Measurements from ENCODE around the gene AGPAT2.

Gene AGPAT2

GRCh38 chr9:136686794-136687711, at the start of gene AGPAT2:
TSS of gene AGPAT2 (minus strand) at chr9:136687457. CDS start at chr9:136687357, 100 bp downstream.
- DNase-seq (ENCODE audit: low read depth) = peak; percentile 45

- no peak for DNase-seq (ENCODE audit: low read depth)
Measured at GRCh38 chr9:136735812-136736480, 48.7 kb upstream of the AGPAT2 start.

- DNase-seq (ENCODE audit: low read depth) = no peak
Measured at GRCh38 chr9:136734837-136735496, 47.7 kb upstream of the AGPAT2 start.

DNA sequence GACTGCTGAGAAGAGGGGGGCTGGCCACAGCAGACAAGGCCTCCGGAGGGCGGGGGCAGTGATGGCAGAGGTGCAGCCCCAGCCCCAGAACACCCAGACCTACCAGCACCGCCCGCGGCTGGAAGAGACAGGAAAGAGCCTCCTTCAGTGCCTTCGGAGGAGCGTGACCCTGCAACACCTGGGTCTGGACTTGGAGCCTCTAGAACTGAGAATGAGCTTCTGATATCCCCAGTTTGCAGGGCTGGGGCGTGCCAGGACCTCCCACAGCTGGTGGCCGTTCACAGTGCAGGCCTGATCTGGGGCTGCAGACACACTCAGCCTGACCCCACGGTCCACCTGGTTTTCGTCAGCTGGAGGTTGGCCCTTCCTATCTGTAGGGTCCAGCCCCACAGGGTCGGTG, 46.4 kb upstream of the AGPAT2 start:
- no peak for DNase-seq (ENCODE audit: low read depth)

GRCh38 chr9:136732444-136733178, 45.4 kb upstream of the AGPAT2 start:
- DNase-seq (ENCODE audit: low read depth) = no peak

- DNase-seq (ENCODE audit: low read depth) = no peak
Measured at GRCh38 chr9:136729926-136730325, 42.7 kb upstream of the AGPAT2 start.

- DNase-seq (ENCODE audit: low read depth) = no peak
Measured at GRCh38 chr9:136729144-136729543, 41.9 kb upstream of the AGPAT2 start.

- no peak for DNase-seq (ENCODE audit: low read depth)
Measured at GRCh38 chr9:136728548-136729123, 41.4 kb upstream of the AGPAT2 start.

DNA sequence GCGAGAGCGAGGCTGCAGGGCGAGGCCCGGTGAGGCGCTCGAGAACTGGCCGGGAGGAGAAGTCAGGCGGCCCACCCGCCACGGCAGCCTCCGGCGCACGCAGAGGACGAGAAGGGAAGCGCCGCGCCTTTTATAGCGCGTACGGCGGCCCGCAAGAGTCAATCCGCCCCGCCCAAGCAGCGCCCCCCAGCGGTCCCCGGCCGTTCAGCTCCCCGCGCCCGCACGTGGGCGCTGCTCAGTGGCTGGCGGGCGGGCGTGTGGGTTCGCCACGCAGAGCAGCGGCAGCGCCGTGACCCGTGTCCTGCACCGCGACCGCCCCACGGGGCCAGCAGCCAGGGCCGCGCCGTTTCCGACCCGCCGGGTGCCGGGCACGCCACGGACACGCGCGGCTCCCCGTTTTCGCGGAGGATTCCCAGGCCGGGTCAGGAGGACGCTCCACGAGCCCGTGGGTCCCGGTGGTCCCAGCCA, 40.9 kb upstream of the AGPAT2 start:
- DNase-seq (ENCODE audit: low read depth) = peak; percentile 88

DNA sequence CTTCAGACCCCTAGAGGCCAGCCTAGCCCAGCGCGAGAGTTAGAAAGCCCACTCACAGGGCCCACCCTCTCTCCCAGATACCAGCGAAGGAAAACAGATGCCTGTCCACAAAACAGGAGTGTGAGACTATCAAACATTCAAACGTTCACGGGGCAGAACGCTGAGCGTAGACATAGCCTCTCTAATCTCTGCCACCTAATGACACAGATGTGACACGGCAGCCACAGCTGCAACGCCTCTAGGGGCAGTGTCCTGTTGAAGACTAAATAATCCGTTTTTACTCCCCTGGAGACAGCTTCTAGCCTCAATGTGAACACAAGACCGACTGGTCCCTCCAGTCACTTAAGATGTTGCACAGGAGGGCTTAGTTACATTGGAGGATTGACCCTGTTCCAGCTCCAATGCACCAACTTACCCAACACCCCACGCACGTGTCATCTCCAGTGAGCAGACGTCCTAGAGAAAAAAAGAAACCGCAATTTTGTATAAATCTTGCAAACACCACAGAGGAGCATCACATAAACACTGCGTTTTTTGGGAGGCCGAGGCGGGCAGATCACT, 39.5 kb upstream of the AGPAT2 start:
- DNase-seq (ENCODE audit: low read depth) = no peak

- no peak for DNase-seq (ENCODE audit: low read depth)
Measured at GRCh38 chr9:136726118-136726517, 38.9 kb upstream of the AGPAT2 start.

GRCh38 chr9:136725612-136726011, 38.4 kb upstream of the AGPAT2 start:
- DNase-seq (ENCODE audit: low read depth) = no peak

GRCh38 chr9:136724772-136725171, 37.5 kb upstream of the AGPAT2 start:
- DNase-seq (ENCODE audit: low read depth) = no peak

DNA sequence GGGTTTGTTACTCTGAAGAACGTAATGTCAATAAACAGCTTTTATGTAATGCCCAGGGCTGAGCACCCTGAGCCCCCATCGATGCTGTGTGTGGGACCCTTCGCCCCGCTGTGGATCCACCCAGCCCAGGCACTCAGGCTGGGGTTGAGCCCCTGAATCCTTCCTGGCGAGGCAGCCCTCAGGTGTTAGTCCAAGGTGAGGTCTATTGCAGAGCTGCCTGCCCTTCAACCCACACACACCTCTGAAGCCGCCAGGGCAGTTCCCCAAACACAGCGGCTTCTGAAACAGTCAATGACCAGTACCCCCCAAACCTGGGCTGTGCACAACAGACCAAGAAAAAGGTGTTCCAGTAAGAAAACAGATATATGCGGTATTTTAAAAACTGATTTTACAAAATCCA, 36.7 kb upstream of the AGPAT2 start:
- DNase-seq (ENCODE audit: low read depth) = no peak

DNA sequence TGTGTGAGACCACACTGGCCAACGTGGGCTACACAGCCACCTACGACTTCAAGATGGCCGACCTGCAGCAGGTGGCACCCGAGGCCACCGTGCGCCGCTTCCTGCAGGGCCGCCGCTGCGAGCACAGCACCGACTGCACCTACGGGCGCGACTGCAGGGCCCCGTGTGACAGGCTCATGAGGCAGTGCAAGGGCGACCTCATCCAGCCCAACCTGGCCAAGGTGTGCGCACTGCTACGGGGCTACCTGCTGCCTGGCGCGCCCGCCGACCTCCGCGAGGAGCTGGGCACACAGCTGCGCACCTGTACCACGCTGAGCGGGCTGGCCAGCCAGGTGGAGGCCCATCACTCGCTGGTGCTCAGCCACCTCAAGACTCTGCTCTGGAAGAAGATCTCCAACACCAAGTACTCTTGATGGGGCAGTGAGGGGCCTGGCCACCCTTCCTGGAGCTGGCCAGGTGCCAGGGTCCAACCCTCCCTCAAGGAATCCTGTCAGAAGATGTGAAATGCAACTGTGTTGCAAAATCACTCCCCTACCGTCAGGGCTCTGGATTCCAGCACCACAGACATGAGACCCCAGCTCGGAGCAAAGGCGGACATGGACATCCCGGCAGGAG, 36.2 kb upstream of the AGPAT2 start:
- no peak for DNase-seq (ENCODE audit: low read depth)

DNA sequence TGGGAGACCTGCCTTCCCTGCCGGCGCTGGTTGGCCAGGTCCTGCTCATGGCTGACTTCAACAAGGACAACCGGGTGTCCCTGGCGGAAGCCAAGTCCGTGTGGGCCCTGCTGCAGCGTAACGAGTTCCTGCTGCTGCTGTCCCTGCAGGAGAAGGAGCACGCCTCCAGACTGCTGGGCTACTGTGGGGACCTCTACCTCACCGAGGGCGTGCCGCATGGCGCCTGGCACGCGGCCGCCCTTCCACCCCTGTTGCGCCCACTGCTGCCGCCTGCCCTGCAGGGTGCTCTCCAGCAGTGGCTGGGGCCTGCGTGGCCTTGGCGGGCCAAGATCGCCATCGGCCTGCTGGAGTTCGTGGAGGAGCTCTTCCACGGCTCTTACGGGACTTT, 35.7 kb upstream of the AGPAT2 start:
- DNase-seq (ENCODE audit: low read depth) = no peak

DNA sequence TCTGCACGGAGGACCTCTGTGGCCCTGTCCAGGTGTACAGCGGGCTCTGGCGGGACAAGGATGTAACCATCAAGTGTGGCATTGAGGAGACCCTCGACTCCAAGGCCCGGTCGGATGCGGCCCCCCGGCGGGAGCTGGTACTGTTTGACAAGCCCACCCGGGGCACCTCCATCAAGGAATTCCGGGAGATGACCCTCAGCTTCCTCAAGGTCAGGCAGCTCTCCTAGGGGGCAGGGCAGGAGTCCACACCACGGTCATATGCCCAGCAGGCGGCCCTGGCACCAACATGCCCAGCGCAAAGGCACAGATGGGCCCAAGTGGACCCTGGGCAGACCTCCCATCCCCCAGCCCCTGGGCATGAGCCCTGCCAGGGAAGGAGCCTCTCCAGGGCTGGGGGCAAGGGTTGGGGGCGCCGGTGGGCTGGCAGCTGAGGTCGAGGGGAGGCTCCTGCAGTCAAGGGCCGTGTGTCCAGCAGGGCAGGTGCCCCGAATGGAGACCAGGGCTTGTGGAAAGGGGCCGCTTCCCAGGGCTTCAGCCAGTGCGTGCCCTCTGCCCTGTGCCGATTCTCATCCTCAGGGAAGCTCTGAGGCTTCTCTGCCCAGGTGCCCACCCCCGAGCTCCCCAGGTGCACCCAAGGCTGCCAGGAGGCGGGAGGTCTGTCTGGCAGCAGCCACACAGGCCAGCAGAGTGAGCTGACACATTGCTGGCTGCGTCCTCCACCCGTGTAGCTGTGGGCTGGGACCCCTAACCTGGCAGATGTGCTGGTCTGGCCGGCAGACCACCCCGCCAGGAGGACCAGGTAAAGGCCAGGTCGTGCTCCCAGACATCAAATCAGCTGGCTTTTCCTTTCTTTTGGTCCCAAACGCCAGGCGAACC, 35.1 kb upstream of the AGPAT2 start:
- no peak for DNase-seq (ENCODE audit: low read depth)

GRCh38 chr9:136721339-136722092, 34.3 kb upstream of the AGPAT2 start:
- DNase-seq (ENCODE audit: low read depth) = no peak

GRCh38 chr9:136720898-136721338, 33.7 kb upstream of the AGPAT2 start:
- no peak for DNase-seq (ENCODE audit: low read depth)

Data from stimulated activated CD8-positive, alpha-beta memory T cell treated with anti-CD3 and anti-CD28 coated beads, Interleukin-12 subunit alpha, Interleukin-12 subunit beta, amount 100 ng/mL, for 4 hours (primary cell).